HL-60 (cell line): ENCODE results near the gene EXOC1.

ENCODE experiments used
- DNase-seq, 2 experiments: peaks; one replicate each; pipeline ENCODE4 v3.0.0-alpha.2; 2010 to 2020; ENCODE audit warnings: low read depth in 1 of 2, low spot score in 1 of 2
- H3K27ac ChIP-seq: fragments of 250-450 bp; sonication (Bioruptor Pico); replicated peaks from 2 replicates; pipeline ENCODE4 v1.5.1; 2020; ENCODE audit warnings: mild to moderate bottlenecking, moderate library complexity
- H3K27me3 ChIP-seq: fragments of 250-450 bp; sonication (Bioruptor Pico); 2 replicates; pipeline ENCODE4 v1.5.1; 2021; ENCODE audit warnings: mild to moderate bottlenecking, moderate library complexity; ENCODE audit not compliant: insufficient read depth, poor library complexity, severe bottlenecking
- H3K4me3 ChIP-seq: replicated peaks from 2 replicates; pipeline ENCODE4 v1.5.1; 2011; ENCODE audit warnings: mild to moderate bottlenecking, control low read depth, low read length; ENCODE audit not compliant: insufficient read depth
- CTCF ChIP-seq: IDR thresholded peaks from one replicate; pipeline ENCODE4 v1.5.1; 2011; ENCODE audit warnings: low read length, control low read depth, inconsistent platforms; ENCODE audit not compliant: insufficient read depth
- GABPA ChIP-seq: IDR thresholded peaks from 2 replicates; pipeline ENCODE4 v1.6.1; 2012; ENCODE audit warnings: low read depth
- POLR2AphosphoS5 ChIP-seq: IDR thresholded peaks from 2 replicates; pipeline ENCODE4 v1.6.1; 2012; ENCODE audit warnings: low read depth
- REST ChIP-seq: IDR thresholded peaks from 2 replicates; pipeline ENCODE4 v1.6.1; 2012; ENCODE audit warnings: low read depth; ENCODE audit not compliant: insufficient replicate concordance
- SPI1 ChIP-seq: IDR thresholded peaks from 2 replicates; pipeline ENCODE4 v1.6.1; 2012; ENCODE audit warnings: low read depth, mild to moderate bottlenecking, borderline replicate concordance
- long read RNA-seq: library from polyadenylated mRNA; unstranded; transcript quantifications from one replicate; pipeline ENCODE4 v2.0.0, GENCODE V29; 2020

EXOC1 gene, protein sequence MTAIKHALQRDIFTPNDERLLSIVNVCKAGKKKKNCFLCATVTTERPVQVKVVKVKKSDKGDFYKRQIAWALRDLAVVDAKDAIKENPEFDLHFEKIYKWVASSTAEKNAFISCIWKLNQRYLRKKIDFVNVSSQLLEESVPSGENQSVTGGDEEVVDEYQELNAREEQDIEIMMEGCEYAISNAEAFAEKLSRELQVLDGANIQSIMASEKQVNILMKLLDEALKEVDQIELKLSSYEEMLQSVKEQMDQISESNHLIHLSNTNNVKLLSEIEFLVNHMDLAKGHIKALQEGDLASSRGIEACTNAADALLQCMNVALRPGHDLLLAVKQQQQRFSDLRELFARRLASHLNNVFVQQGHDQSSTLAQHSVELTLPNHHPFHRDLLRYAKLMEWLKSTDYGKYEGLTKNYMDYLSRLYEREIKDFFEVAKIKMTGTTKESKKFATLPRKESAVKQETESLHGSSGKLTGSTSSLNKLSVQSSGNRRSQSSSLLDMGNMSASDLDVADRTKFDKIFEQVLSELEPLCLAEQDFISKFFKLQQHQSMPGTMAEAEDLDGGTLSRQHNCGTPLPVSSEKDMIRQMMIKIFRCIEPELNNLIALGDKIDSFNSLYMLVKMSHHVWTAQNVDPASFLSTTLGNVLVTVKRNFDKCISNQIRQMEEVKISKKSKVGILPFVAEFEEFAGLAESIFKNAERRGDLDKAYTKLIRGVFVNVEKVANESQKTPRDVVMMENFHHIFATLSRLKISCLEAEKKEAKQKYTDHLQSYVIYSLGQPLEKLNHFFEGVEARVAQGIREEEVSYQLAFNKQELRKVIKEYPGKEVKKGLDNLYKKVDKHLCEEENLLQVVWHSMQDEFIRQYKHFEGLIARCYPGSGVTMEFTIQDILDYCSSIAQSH
- long read RNA-seq, transcript EXOC1-202 (18 exons, 3,248 nt): major isoform, 67 of 233 reads
- long read RNA-seq, partial matches to known transcripts: 67 of 233 reads
- long read RNA-seq, other reads (novel, unspliced or antisense): 99 of 233 reads

- H3K27me3 ChIP-seq: no peaks in the 10 kb centered on the region
- DNase-seq: peak; percentile 85 to 98
- peak; percentile 79 for TF ChIP-seq POLR2AphosphoS5
- peak; percentile 63; the same call in 1 of the 2 replicates for TF ChIP-seq SPI1
- TF ChIP-seq REST: no peak
- no peak for TF ChIP-seq CTCF
- peak; percentile 89 for TF ChIP-seq GABPA
- H3K27ac ChIP-seq: peak within 1 kb of the TSS; percentile 85
- H3K4me3 ChIP-seq: peak within 1 kb of the TSS; percentile 95
These were observed at the start of gene EXOC1 for GRCh38 chr4:55853484-55854046. TSS of gene EXOC1 (plus strand) at chr4:55853648. CDS start at chr4:55858324, 4,676 bp downstream.

DNA sequence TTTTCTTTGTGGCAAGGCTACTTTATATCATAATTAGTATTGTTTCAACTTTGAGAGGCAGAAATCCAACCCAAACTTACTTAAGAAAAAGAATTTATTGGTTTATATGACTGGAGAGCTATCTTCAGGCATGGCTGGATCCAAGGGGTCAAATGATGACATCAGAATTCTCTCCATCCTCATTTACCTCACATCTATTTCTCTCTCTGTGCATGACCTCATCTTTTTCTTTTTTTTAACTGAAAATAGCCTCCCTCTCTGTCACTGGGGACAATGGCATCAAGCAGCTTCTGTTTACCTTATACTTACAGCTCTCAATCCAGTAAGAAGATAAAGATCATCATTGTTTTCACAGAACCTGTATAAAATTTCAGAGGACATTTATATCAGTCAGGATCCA lies 45.9 kb upstream of the EXOC1 start:
- TF ChIP-seq CTCF: no peak
- Histone ChIP-seq H3K27ac (no peak overlapping the region), H3K4me3 (no peak overlapping the region), H3K27me3 (no peaks in the 10 kb centered on the region)
- DNase-seq: no peak

DNA sequence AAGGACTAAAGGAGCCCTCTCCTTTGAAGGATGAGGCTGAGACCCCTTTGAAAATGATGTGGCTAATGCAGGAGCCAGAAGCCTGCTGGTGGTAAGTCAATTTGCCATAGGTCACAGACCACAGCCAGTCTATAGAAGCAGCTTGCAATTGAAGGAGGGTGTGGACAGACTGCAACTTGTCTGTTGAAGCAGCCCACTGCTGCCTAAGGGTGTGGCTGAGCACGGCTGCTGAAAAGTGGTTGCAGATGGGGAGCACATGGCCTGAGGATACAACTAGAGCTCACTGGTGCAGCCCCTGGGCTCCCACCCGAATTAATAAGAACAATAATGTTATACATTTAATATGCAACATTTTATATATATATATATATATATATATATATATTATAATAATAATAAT lies 45.3 kb upstream of the EXOC1 start:
- Histone ChIP-seq H3K4me3 (no peak overlapping the region), H3K27me3 (no peaks in the 10 kb centered on the region), H3K27ac (no peak overlapping the region)
- DNase-seq: no peak
- TF ChIP-seq SPI1 (no peak), CTCF (no peak), REST (no peak), POLR2AphosphoS5 (no peak), GABPA (no peak)
